SKM-1 (cell line): ENCODE data around the gene SEL1L3.
"Not testable (repeated sequence)": the region's sequence is repeated elsewhere in the genome, so short reads cannot be mapped to it uniquely, and the experiment has no call there.

Source experiments
- DNase-seq: peaks from one replicate; lab custom pipeline; 2025; ENCODE audit not compliant: unreplicated experiment; lab: John Stamatoyannopoulos, UW

Gene SEL1L3

GRCh38 chr4:25879991-25880651, 17.3 kb upstream of the SEL1L3 start:
- no peak for DNase-seq

GRCh38 chr4:25879587-25879986, 16.8 kb upstream of the SEL1L3 start:
- no peak for DNase-seq

DNA sequence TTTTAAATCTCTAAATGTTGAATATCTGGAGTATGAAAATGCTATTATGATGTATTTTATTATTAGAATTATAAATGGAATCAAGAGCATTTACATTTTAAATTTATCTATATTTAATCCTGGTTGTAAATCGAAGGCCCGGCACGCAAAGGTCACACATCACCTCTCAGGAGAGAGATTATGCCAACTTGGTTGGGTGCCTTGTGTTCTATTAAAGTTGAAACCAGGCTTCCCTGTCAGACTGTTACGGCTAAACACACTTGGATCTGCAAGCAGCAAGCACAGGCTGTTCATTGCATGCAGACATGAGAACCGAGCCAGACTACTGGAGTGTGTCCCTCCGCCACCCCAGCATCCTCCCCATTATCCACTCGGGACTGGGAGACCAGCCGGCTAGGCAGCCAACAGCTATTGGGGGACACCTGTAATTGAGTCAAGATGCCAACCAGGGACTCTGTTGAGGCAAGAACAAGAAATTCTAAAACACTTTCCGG, 16.4 kb upstream of the SEL1L3 start:
- no peak for DNase-seq

DNA sequence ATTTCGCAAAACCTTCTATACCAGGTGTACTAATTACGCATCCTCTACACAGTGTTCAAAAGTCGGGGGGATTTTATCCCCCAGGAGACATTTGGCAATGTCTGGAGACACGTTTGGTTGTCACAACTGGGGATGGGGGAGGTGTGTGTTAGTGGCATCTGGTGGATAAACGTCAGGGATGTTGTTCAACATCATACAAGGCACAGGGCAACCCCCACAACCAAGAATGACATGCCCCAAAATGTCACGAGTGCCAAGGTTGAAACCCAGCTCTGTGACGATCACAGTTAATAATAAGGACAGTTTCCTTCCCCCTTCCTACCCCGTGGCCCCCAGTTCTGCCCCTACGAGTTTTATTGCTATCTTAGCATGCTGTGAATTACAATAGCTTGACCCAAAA, 15.9 kb upstream of the SEL1L3 start:
- DNase-seq: no peak

DNA sequence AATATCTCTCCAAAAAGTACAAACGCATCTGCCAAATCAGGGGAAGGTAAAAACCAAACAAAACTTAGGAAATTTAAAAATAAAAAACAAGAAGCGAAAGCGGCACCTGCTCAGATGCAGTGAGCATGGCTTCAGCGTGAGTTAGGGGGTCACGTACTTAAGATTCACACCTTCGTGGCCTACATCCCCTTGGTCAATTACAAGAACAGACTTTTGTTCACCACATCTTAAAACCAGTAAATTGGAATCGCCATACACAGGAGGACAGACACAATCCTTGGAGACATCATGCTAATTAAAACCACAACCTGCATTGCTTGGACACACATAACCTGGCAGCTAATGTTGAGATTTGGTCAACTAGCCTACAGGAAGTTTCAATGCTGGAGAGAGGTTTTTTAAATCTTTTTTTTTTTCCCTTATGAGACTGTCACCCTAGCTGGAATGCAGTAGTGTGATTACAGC, 12.5 kb upstream of the SEL1L3 start:
- DNase-seq: no peak

- DNase-seq: no peak
Measured at GRCh38 chr4:25874655-25875054, 11.9 kb upstream of the SEL1L3 start.

GRCh38 chr4:25873632-25874129, 10.9 kb upstream of the SEL1L3 start:
- DNase-seq: no peak

GRCh38 chr4:25872851-25873631, 10.3 kb upstream of the SEL1L3 start:
- DNase-seq: no peak

- DNase-seq: no peak
Measured at GRCh38 chr4:25870081-25870480, 7.3 kb upstream of the SEL1L3 start.

GRCh38 chr4:25867781-25868294, 5.0 kb upstream of the SEL1L3 start:
- DNase-seq: no peak

GRCh38 chr4:25866401-25866800, 3.6 kb upstream of the SEL1L3 start:
- not testable (repeated sequence) for DNase-seq

GRCh38 chr4:25865586-25865985, 2.8 kb upstream of the SEL1L3 start:
- DNase-seq: no peak

- no peak for DNase-seq
Measured at GRCh38 chr4:25863831-25864418, 1.1 kb upstream of the SEL1L3 start.

GRCh38 chr4:25863347-25863784, 578 bp upstream of the SEL1L3 start:
- DNase-seq: no peak

DNA sequence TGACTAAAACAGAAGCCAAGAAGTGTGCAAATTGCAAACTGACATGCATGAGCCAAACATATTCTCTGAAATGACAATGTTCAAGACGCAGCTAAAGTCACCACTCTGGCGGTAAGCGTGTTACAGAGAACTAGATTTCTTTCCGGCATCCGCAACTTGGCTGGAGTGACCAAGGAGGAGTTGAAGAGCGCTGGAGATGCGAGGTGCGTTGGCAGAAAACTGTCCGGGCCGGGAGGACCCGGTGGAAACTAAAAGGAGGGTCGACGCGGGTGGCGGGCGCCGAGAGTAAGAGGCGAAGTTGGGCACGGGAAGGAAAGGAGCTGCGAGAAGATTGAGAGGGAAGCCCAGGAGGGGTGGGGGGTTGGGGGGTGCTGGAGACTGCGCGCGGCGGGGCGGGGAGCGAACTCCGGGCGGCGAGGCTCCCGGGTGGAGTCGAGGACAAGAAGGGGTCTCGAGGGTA, 807 bp downstream of the SEL1L3 start:
- DNase-seq: no peak

DNA sequence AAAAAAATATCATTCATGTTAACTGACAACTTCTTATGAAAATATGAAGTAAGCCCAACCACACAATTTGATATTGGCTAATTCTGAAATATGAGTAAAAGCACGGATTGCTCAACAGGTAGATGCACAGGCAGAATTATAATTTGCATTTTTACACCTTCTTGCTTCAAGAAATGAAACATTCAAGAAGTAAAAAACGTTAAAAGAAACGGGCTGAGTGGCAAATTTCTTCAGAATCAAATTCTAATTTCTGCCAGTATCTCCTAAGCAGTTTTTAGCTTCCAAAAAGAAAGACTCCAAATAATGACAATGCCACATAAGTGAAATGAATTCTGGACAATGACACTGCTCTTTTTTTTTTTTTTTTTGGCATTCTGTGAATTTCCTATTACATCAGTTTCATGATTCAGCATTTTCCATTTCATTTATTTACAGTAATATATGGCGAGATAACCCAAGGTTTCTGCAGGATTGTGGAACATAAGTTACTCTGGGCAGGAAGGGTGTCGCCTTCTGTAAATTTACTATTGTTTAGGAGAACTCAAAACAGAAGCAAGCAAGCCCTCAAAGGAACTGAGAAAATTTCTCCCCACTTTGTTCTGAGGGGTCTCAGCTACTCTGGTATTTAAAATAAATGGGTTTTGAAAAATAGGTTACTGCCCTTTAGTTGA, 1.4 kb downstream of the SEL1L3 start:
- DNase-seq: no peak

GRCh38 chr4:25860586-25861279, 2.1 kb downstream of the SEL1L3 start:
- DNase-seq: peak; percentile 62

DNA sequence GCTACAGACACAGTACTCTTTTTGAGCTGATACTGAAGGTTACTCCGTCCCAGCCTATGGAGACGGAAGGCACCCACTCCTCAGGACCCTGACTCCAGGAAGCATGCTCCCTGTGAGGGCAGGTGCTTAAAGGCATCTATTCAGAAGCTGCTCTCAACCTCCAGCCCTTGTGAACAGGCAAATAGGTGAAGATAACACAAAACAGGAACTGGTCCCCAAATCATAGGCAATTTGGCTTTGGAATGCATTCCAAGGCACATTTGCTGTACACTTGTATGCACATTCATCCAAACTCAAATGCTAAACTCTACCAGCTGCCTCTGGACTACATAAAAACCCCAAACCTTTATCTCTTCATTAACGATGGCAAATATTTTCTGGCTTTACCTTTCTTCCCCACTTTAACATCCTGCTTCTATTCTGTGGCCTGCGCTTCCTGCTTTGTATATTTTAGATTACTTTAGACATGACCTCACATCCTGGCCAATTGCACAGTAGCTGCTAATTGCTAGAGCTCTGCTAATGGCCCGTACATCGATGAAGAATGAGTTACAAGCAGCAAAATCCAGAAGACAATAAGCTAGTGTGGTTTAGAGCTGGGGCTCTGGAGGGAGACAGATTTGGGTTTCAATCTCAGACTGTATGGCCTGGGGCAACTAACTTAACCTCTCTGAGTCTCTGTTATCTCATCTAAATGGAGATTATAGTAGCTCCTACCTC, 3.2 kb downstream of the SEL1L3 start:
- DNase-seq: no peak

- no peak for DNase-seq
Measured at GRCh38 chr4:25857851-25858400, 4.9 kb downstream of the SEL1L3 start.
